H1 (cell line): Measurements from ENCODE around the gene NRDE2. TPM values are rescaled to one million over a fixed set of nuclear protein-coding genes. Genes with fewer than 3 reads are reported as not detected.

Source experiments
- CTCF ChIA-PET: fragments of 300-600 bp; sonication (Branson Sonifier 250); formaldehyde crosslinking; loops from one replicate; lab custom pipeline; 2021; ENCODE audit not compliant: partially characterized antibody; lab: Charles Lee
- POLR2A ChIA-PET: fragments of 300-600 bp; sonication (Branson Sonifier 250); formaldehyde crosslinking; loops from one replicate; lab custom pipeline; 2021; ENCODE audit warnings: inconsistent platforms; ENCODE audit not compliant: partially characterized antibody; lab: Charles Lee
- DNase-seq, 2 experiments: peaks; one replicate each; pipeline versions ENCODE4 v3.0.0 to v3.0.0-alpha.2; 2010 to 2022; ENCODE audit warnings: low spot score in 2 of 2, low read depth in 1 of 2, mixed read lengths in 1 of 2
- FAIRE-seq: peaks from 2 replicates; lab custom pipeline; 2011; peaks lifted over from hg19 to GRCh38; lab: Jason Lieb, UNC
- H2AFZ ChIP-seq: 2 replicates; pipeline ENCODE4 v1.8.1; 2012; ENCODE audit warnings: low read length, inconsistent platforms
- H2AK5ac ChIP-seq: 2 replicates; pipeline ENCODE4 v1.6.1; 2013; ENCODE audit warnings: low read depth, low read length
- H2BK120ac ChIP-seq: replicated peaks from 2 replicates; pipeline ENCODE3; 2013; ENCODE audit warnings: low read depth, low read length, inconsistent platforms
- H2BK12ac ChIP-seq: 2 replicates; pipeline ENCODE4 v1.6.1; 2013; ENCODE audit warnings: low read depth, low read length
- H2BK15ac ChIP-seq: 2 replicates; pipeline ENCODE4 v1.6.1; 2013; ENCODE audit warnings: low read length
- H2BK20ac ChIP-seq: 2 replicates; pipeline ENCODE4 v1.6.1; 2013; ENCODE audit warnings: low read length
- H2BK5ac ChIP-seq: 2 replicates; pipeline ENCODE4 v1.6.1; 2013; ENCODE audit warnings: low read depth, low read length
- H3K14ac ChIP-seq: 2 replicates; pipeline ENCODE4 v1.6.1; 2013; ENCODE audit warnings: inconsistent platforms; ENCODE audit not compliant: insufficient read length
- H3K18ac ChIP-seq: 2 replicates; pipeline ENCODE4 v1.6.1; 2013; ENCODE audit warnings: low read length; ENCODE audit errors: extremely low read depth
- H3K23ac ChIP-seq: 2 replicates; pipeline ENCODE4 v1.6.1; 2013; ENCODE audit warnings: inconsistent platforms; ENCODE audit not compliant: insufficient read length
- H3K23me2 ChIP-seq: 2 replicates; pipeline ENCODE4 v1.6.1; 2013; ENCODE audit warnings: low read depth, low read length
- H3K27ac ChIP-seq: 2 replicates; pipeline ENCODE4 v1.6.1; 2011; ENCODE audit warnings: low read depth, low read length, inconsistent platforms
- H3K27me3 ChIP-seq, 4 experiments: replicated peaks in 1 of 4; 1 replicate in 1 of 4; 2 replicates in 3 of 4; pipeline versions ENCODE4 v1.6.1 to v1.8.1; 2011 to 2013; ENCODE audit warnings: low read length in 3 of 4, mild to moderate bottlenecking in 3 of 4, inconsistent platforms in 2 of 4, mixed read lengths in 2 of 4, moderate library complexity in 1 of 4; ENCODE audit not compliant: control insufficient read depth in 3 of 4, insufficient read depth in 3 of 4; ENCODE audit errors: extremely low read depth in 1 of 4
- H3K36me3 ChIP-seq, 4 experiments: 2 replicates each; pipeline versions ENCODE4 v1.6.1 to v1.8.1; 2011 to 2013; ENCODE audit warnings: mild to moderate bottlenecking in 4 of 4, low read length in 3 of 4, moderate library complexity in 2 of 4, control low read depth in 1 of 4, inconsistent platforms in 1 of 4; ENCODE audit not compliant: insufficient read depth in 4 of 4, control insufficient read depth in 2 of 4
- H3K4ac ChIP-seq: replicated peaks from 2 replicates; pipeline ENCODE3; 2013; ENCODE audit warnings: low read length, low read depth, mixed read lengths, inconsistent platforms; ENCODE audit not compliant: insufficient read length
- H3K4me1 ChIP-seq, 4 experiments: replicated peaks in 1 of 4; 1 replicate in 1 of 4; 2 replicates in 3 of 4; pipeline versions ENCODE4 v1.6.1 to v1.8.1; 2011 to 2013; ENCODE audit warnings: low read length in 3 of 4, inconsistent platforms in 2 of 4, mixed read lengths in 1 of 4; ENCODE audit not compliant: insufficient read depth in 4 of 4, control insufficient read depth in 3 of 4
- H3K4me2 ChIP-seq, 2 experiments: 2 replicates each; pipeline versions ENCODE4 v1.6.1 to v1.8.1; 2011 to 2013; ENCODE audit warnings: low read depth in 2 of 2, low read length in 2 of 2, control low read depth in 1 of 2, inconsistent platforms in 1 of 2, mild to moderate bottlenecking in 1 of 2; ENCODE audit not compliant: insufficient read depth in 1 of 2
- H3K4me3 ChIP-seq, 4 experiments: fragments of 200-600, 300-600 bp in 1 of 4; sonication (generic), shearing (Covaris generic), sonication (Bioruptor Twin) in 1 of 4; 2 replicates each; pipeline versions ENCODE4 v1.5.1 to v1.8.1; 2011 to 2016; ENCODE audit warnings: low read length in 4 of 4, low read depth in 3 of 4, control low read depth in 2 of 4, inconsistent platforms in 2 of 4, mild to moderate bottlenecking in 2 of 4, mixed read lengths in 1 of 4, moderate library complexity in 1 of 4; ENCODE audit not compliant: insufficient read depth in 2 of 4; ENCODE audit errors: extremely low read depth in 1 of 4
- H3K56ac ChIP-seq: replicated peaks from 2 replicates; pipeline ENCODE3; 2013; ENCODE audit warnings: low read depth, mild to moderate bottlenecking, mixed read lengths, low read length, inconsistent platforms; ENCODE audit not compliant: insufficient read length
- H3K79me1 ChIP-seq: 2 replicates; pipeline ENCODE4 v1.6.1; 2013; ENCODE audit warnings: low read depth, low read length, control low read depth
- H3K79me2 ChIP-seq, 2 experiments: 2 replicates each; pipeline versions ENCODE4 v1.6.1 to v1.8.1; 2012 to 2013; ENCODE audit warnings: low read length in 2 of 2, mild to moderate bottlenecking in 2 of 2, inconsistent platforms in 1 of 2; ENCODE audit not compliant: insufficient read depth in 2 of 2, control insufficient read depth in 1 of 2
- H3K9ac ChIP-seq, 4 experiments: replicated peaks in 1 of 4; 1 replicate in 1 of 4; 2 replicates in 3 of 4; pipeline versions ENCODE4 v1.6.1 to v1.8.1; 2011 to 2013; ENCODE audit warnings: low read depth in 3 of 4, low read length in 3 of 4, control low read depth in 2 of 4, mild to moderate bottlenecking in 2 of 4, moderate library complexity in 2 of 4, inconsistent platforms in 1 of 4; ENCODE audit errors: extremely low read depth in 1 of 4
- H3K9me3 ChIP-seq, 2 experiments: 2 replicates each; pipeline versions ENCODE4 v1.6.1 to v1.8.1; 2012 to 2013; ENCODE audit warnings: mild to moderate bottlenecking in 2 of 2, moderate library complexity in 2 of 2, control low read depth in 1 of 2, inconsistent platforms in 1 of 2, low read depth in 1 of 2, low read length in 1 of 2, mixed read lengths in 1 of 2; ENCODE audit not compliant: insufficient read depth in 2 of 2
- H4K20me1 ChIP-seq, 2 experiments: replicated peaks in 1 of 2; 2 replicates each; pipeline versions ENCODE3 to v1.8.1; 2011 to 2013; ENCODE audit warnings: inconsistent platforms in 2 of 2, low read length in 2 of 2, mild to moderate bottlenecking in 1 of 2; ENCODE audit not compliant: insufficient read depth in 2 of 2, control insufficient read depth in 1 of 2
- H4K5ac ChIP-seq: 2 replicates; pipeline ENCODE4 v1.6.1; 2013; ENCODE audit warnings: low read length, low read depth, mixed read lengths, inconsistent platforms; ENCODE audit not compliant: insufficient read length
- H4K8ac ChIP-seq: 2 replicates; pipeline ENCODE4 v1.8.0; 2013; ENCODE audit warnings: mild to moderate bottlenecking, moderate library complexity, low read length, inconsistent platforms; ENCODE audit not compliant: insufficient read depth; ENCODE audit errors: extremely low read depth
- H4K91ac ChIP-seq: replicated peaks from 2 replicates; pipeline ENCODE3; 2013; ENCODE audit warnings: low read length, mixed read lengths, inconsistent platforms; ENCODE audit not compliant: insufficient read length
- BCL11A ChIP-seq, 2 experiments: IDR thresholded peaks; one replicate each; pipeline ENCODE4 v1.6.1; 2011; ENCODE audit warnings: low read depth in 2 of 2, low read length in 2 of 2, mild to moderate bottlenecking in 2 of 2
- GABPA ChIP-seq: IDR thresholded peaks from 2 replicates; pipeline ENCODE4 v1.6.1; 2011; ENCODE audit warnings: mild to moderate bottlenecking, low read length, moderate library complexity, borderline replicate concordance; ENCODE audit not compliant: insufficient read depth
- GTF2F1 ChIP-seq: IDR thresholded peaks from 2 replicates; pipeline ENCODE4 v1.6.1; 2012; ENCODE audit warnings: low read depth, low read length, improper control_type of control experiment, borderline replicate concordance
- KDM4A ChIP-seq: IDR thresholded peaks from one replicate; pipeline ENCODE4 v1.7.1; 2012; ENCODE audit warnings: low read depth, mild to moderate bottlenecking, moderate library complexity, low read length, inconsistent platforms; ENCODE audit not compliant: severe bottlenecking
- MAFK ChIP-seq: IDR thresholded peaks from 2 replicates; pipeline ENCODE4 v1.6.1; 2012; ENCODE audit warnings: low read depth, mild to moderate bottlenecking, improper control_type of control experiment, low read length
- NANOG ChIP-seq: IDR thresholded peaks from 2 replicates; pipeline ENCODE4 v1.6.1; 2011; ENCODE audit warnings: low read length, low read depth, mild to moderate bottlenecking, inconsistent platforms; ENCODE audit not compliant: insufficient read depth, poor library complexity, severe bottlenecking
- RBBP5 ChIP-seq: IDR thresholded peaks from 2 replicates; pipeline ENCODE4 v1.7.1; 2012; ENCODE audit warnings: low read depth, mild to moderate bottlenecking, inconsistent platforms, low read length, moderate library complexity, borderline replicate concordance
- TAF1 ChIP-seq: IDR thresholded peaks from 2 replicates; pipeline ENCODE4 v1.6.1; 2011; ENCODE audit warnings: mild to moderate bottlenecking, low read depth, low read length
- WGBS, 2 experiments: shearing (Covaris generic) in 1 of 2; methylation state at CpG; one replicate each; pipeline versions ENCODE4 v1.1.6 to v1.1.7; 2013 to 2015; ENCODE audit warnings: low lambda C conversion rate in 2 of 2, mixed read lengths in 2 of 2, inconsistent platforms in 1 of 2, low coverage in 1 of 2, missing lambda C conversion rate in 1 of 2; ENCODE audit not compliant: insufficient replicate concordance in 2 of 2, insufficient coverage in 1 of 2, insufficient read length in 1 of 2; ENCODE audit errors: extremely low coverage in 1 of 2, missing lambda C conversion rate in 1 of 2; 5-methylcytosine and 5-hydroxymethylcytosine counted together
- polyA plus RNA-seq, 7 experiments: library from polyadenylated mRNA; depleted of rRNA in 3 of 7; stranded (reverse) in 5 of 7; unstranded in 2 of 7; fragments of >200 nt in 5 of 7; fragments of 200-250 nt in 2 of 7; gene quantifications; 1 replicate in 5 of 7; 2 replicates in 1 of 7; 4 replicates in 1 of 7; pipeline versions ENCODE4 v1.2.1 to v1.2.3, GENCODE V29; 2011 to 2013; ENCODE audit warnings: missing spikeins in 2 of 7, mixed read lengths in 2 of 7
- total RNA-seq: library from RNA; stranded (reverse); fragmentation: NEBNext Ultra II Directional; extraction: Animal tissue kit (Norgen Biotek cat#: 25700); gene quantifications from 2 replicates; pipeline ENCODE4 v1.2.1, GENCODE V29; 2021

Gene NRDE2
- total and polyA plus RNA-seq, 2 of the 8 experiments (the other 6 are each of a cell fraction or from before 2014, with no cell fraction given), result 4.9 to 12.1 TPM

DNA sequence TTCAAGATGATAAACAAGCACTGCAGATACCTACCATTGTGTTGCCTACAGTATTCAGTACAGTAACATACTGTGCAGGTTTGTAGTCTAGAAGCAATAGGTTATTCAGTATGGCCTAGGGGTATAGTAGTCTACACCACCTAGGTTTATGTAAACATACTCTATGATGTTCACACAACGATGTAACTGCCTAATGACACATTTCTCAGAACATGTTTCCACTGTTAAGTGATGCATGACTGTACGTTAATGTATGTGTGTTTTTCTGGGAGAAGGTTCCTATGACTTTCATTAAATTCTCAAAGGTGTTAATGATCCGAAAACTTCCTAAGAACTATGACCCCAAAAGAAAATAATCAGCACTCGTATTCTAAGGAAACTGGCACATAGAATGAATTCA, 44.2 kb upstream of the NRDE2 start:
- WGBS, 2 experiments, result 93% methylated on average over 4 of the region's 4 CpGs; no CpG with 5 or more reads in 1 of the 2 experiments
- Histone ChIP-seq H2BK12ac (no peak overlapping the region), H2BK5ac (no peak overlapping the region), H3K56ac (no peak overlapping the region), H3K36me3 (no peaks in the 10 kb centered on the region), H3K4ac (no peak overlapping the region), H4K8ac (no peak overlapping the region), H4K5ac (no peak overlapping the region), H2BK20ac (no peak overlapping the region), H3K79me2 (no peaks in the 10 kb centered on the region), H3K4me3 (no peak overlapping the region), H3K27ac (no peak overlapping the region), H4K20me1 (no peaks in the 10 kb centered on the region), H4K91ac (no peak overlapping the region), H2BK120ac (no peak overlapping the region), H2AFZ (no peak overlapping the region), H3K14ac (no peak overlapping the region), H3K4me2 (no peak overlapping the region), H3K27me3 (no peaks in the 10 kb centered on the region), H3K9ac (no peak overlapping the region), H3K79me1 (no peaks in the 10 kb centered on the region), H3K9me3 (no peaks in the 10 kb centered on the region), H3K18ac (no peak overlapping the region), H2BK15ac (no peak overlapping the region), H2AK5ac (no peak overlapping the region), H3K23ac (no peak overlapping the region), H3K4me1 (no peaks in the 10 kb centered on the region), H3K23me2 (no peaks in the 10 kb centered on the region)
- no peak for TF ChIP-seq NANOG
- no peak for TF ChIP-seq KDM4A
- TF ChIP-seq RBBP5, result no peak
- no peak for TF ChIP-seq TAF1
- TF ChIP-seq GTF2F1, result no peak
- TF ChIP-seq MAFK, result no peak
- no peak for TF ChIP-seq GABPA
- TF ChIP-seq BCL11A (IDR thresholded peaks at IDR 0.05; ENCODE audit: low read depth in 2 of 2, low read length in 2 of 2), result no peak
- no peak for FAIRE-seq
- no peak for DNase-seq
- POLR2A ChIA-PET, result interaction anchor here (1.3 kb wide), 1 partner anchor 8 kb away, joined by 5 read pairs; no protein-coding TSS in a partner anchor
- CTCF ChIA-PET, result no interaction called here
